ENCODE data around the gene MED27.

The MED27 gene

GRCh38 chr9:131976157-131977108 lies 103.2 kb downstream of the MED27 start:
- no peak for DNase-seq (ENCODE audit: low read depth in 2 of 2, low spot score in 1 of 2)

GRCh38 chr9:131972889-131973288 lies 106.8 kb downstream of the MED27 start:
- no peak for DNase-seq (ENCODE audit: low read depth in 2 of 2, low spot score in 1 of 2)

GRCh38 chr9:131971482-131972074 lies 108.1 kb downstream of the MED27 start:
- no peak for DNase-seq (ENCODE audit: low read depth in 2 of 2, low spot score in 1 of 2)

DNA sequence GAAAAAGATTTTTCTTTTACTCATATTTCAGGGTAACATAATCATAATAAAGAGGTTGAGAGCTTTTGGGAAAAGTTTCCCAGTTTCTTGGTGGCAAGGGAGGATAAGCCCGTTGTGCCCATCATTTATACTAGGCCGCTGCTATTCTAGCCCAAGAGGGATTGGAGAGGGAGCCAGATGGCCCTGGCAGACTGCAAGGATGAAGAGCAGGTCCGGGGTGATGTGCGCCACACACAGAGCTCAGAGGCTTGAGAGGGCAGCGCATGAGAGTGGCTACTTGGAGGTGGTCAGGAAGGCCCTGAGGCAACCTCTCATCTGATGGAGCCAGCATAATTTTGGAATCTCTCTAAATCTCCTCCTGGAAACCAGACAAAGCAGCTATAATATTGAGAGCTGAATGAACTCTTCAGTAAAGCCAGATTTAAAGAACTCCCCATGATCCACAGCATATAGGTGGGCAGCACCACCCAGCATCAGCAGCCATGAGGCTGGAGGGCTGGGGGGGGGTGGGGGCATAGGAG lies 110.1 kb downstream of the MED27 start:
- no peak for DNase-seq (ENCODE audit: low read depth in 2 of 2, low spot score in 1 of 2)

DNA sequence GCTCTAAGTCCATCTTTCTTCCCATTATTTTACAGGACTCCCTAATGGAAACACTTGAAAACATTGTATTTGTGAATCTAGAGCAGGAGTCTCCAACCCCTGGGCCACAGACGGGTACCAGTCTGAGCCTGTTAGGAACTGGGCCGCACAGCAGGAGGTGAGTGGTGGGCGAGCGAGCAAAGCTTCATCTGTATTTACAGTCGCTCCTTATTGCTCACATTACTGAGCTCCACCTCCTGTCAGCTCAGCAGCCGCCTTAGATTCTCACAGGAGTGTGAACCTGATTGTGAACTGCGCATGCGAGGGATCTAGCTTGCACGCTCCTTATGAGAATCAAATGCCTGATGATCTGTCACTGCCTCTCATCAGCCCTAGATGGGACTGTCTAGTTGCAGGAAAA lies 111.0 kb downstream of the MED27 start:
- no peak for DNase-seq (ENCODE audit: low read depth in 2 of 2, low spot score in 1 of 2)

DNA sequence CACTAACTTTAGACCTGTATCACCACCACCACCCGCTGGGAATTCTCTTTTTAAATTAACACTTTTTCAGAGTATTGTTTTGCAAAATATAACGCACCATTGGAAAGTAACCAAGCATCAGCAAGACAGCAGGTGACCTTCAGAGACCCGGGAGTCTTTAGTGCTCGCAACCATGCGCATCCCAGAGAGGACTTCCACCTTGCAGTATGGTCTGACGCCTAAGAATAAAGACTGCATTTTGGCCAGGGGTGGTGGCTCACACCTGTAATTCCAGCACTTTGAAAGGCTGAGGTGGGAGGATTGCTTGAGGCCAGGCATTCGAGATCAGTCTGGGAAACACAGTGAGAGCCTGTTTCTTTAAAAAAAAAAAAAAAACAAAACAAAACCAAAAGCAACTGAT lies 113.8 kb downstream of the MED27 start:
- DNase-seq (ENCODE audit: low read depth in 2 of 2, low spot score in 1 of 2) = no peak

GRCh38 chr9:131965103-131965502 lies 114.6 kb downstream of the MED27 start:
- no peak for DNase-seq (ENCODE audit: low read depth in 2 of 2, low spot score in 1 of 2)

- DNase-seq (ENCODE audit: low read depth in 2 of 2, low spot score in 1 of 2) = no peak
Observed at GRCh38 chr9:131963072-131964030, 116.3 kb downstream of the MED27 start.

DNA sequence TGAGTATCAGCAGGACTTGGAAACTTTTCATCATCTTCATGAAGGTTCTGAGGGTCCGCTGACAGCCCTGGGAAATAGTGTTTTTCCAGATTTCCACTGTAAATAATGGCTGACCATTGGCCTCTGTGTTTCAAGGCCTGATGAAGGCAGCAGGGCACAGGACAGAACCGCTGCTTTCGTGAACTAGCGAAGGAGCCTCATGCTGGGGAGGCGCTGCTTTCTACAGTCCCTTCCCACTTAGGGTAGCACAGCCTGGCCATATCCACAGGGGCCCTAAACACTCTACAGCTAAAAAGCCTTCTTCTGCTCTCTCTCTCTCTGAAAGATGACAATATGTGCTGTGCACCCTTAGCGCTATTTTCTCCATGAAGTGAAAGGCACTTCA lies 118.2 kb downstream of the MED27 start:
- DNase-seq (ENCODE audit: low read depth in 2 of 2, low spot score in 1 of 2) = no peak

DNA sequence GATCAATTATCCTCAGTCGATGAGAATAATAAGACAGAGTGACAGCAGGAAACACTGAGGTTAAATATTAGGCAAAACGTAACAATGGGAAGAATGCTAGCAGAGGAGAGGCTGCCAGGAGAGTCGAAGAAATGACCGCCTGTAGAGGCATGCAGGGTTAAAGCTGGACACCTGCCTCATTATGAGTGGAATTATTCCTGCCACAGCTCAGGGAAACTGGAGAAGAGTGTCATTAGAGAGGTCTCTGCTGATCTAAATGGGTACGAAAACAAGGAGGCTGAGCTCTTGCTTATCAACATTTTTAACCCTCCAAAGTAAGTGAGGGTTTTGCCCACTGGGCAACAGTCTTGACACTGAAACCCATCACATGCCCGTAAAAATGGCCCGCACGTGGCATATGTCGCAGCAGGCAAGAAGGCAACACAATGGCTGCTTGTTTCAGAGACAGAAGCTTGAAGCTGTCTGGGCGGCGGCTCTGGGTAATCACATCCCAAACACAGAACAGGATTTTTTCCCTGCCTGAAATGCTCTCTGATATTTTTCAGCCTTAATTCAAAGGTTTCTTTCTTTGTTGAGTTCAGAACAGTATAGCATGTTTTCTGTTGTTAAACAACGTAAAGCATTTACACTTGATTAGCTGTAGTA lies 118.7 kb downstream of the MED27 start:
- DNase-seq (ENCODE audit: low read depth in 2 of 2, low spot score in 1 of 2) = no peak

DNA sequence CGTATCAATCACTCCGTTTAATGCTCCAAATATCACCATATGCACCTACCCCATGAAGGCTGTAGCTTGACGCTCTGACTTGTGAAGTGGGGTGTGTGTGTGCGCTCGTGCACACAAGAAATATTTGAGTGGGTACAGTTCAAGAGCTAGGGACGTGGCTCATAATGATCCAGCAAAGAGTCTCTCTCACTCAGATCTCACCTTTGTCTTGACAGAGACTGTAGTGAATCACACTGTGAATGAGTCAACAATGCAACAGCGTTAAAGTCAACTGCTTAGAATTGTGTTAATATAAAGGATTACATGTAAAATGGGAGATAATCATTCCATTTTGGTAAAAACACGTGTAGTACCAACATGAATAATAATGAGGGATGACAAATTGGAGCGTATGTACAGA lies 119.4 kb downstream of the MED27 start:
- no peak for DNase-seq (ENCODE audit: low read depth in 2 of 2, low spot score in 1 of 2)

DNA sequence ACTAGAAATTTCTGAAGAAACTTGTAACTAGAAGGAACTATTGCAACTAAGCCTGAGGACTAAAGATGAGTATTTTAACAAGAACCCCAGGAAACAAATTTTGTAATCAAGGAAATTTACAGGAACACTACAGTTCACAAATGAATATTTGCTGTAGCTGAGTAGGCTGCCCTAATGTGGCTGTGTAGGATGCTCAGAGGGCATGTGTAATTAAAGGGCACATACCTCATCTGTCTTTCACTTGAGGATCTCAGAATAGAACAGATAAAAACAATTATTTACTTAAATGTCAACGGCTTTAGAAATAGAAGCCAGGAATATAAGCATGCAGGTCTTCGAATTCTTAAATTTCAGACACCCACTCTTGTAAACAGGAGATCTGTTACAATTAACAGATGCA lies 119.8 kb downstream of the MED27 start:
- DNase-seq (ENCODE audit: low read depth in 2 of 2, low spot score in 1 of 2) = no peak

- DNase-seq (ENCODE audit: low read depth in 2 of 2, low spot score in 1 of 2) = no peak
Observed at GRCh38 chr9:131959056-131959455, 120.6 kb downstream of the MED27 start.

DNA sequence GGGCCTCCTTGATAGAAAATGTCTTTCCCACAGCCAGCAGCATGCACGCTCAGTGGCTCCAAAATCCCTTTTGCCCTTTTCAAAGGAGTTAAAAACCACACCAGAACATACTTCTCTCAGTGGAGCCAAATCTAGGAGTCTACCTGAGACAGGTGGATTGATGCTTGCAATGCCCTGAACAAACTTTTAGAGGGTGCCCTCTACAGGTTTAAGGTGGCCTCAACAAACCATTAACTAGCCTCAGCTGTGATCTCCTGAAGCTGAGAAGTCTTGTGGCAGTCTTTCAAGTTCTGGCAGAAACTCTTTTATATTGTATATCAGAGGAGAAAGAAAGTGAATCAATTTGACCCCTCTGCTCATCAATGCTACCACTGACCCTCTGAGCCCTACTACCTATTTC lies 125.4 kb downstream of the MED27 start:
- DNase-seq (ENCODE audit: low read depth in 2 of 2, low spot score in 1 of 2) = no peak

GRCh38 chr9:131951905-131952304 lies 127.8 kb downstream of the MED27 start:
- DNase-seq (ENCODE audit: low read depth in 2 of 2, low spot score in 1 of 2) = no peak

- no peak for DNase-seq (ENCODE audit: low read depth in 2 of 2, low spot score in 1 of 2)
Observed at GRCh38 chr9:131951155-131951554, 128.5 kb downstream of the MED27 start.

GRCh38 chr9:131950487-131950886 lies 129.2 kb downstream of the MED27 start:
- no peak for DNase-seq (ENCODE audit: low read depth in 2 of 2, low spot score in 1 of 2)

GRCh38 chr9:131946180-131946579 lies 133.5 kb downstream of the MED27 start:
- DNase-seq (ENCODE audit: low read depth in 2 of 2, low spot score in 1 of 2) = no peak

DNA sequence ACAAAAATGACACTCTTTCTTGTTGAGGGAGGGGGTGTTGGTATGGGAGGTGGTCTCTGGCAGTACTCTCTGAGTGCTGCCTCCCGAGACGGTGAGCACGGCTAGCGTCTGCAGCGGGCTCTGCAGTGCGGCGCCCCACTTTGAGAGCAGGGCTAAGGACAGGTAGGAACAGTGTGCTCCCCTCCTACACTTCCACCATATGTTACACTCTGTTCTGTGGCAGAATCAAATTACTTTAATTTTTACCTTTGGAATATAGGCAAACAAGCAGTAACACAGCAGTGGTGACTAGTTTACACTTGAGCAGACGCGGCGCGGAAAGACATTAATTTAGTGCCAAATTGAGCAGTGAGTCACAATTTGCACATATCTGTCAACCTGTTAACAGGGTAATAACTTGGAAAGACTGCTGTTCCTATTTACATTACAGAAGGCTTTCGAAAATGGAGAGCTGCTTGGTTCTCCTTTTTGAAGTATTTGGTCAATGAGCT lies 136.3 kb downstream of the MED27 start:
- no peak for DNase-seq (ENCODE audit: low read depth in 2 of 2, low spot score in 1 of 2)

GRCh38 chr9:131942146-131942720 lies 137.4 kb downstream of the MED27 start:
- DNase-seq (ENCODE audit: low read depth in 2 of 2, low spot score in 1 of 2) = no peak
